Spleen (tissue), 11 donors: ENCODE data around the gene TMEM91. TPM values are rescaled to one million over a fixed set of nuclear protein-coding genes. Genes with fewer than 3 reads are reported as not detected.

Experiments
- DNase-seq: peaks from one replicate; pipeline ENCODE4 v3.0.0-alpha.2; 2020
- H3K27ac ChIP-seq, 8 donors: fragments of 200-600 bp; sonication (generic) in 7 of 8; 1 replicate in 4 of 8; 2 replicates in 4 of 8; pipeline versions ENCODE4 v1.5.0 to v1.8.0; 2016 to 2021; ENCODE audit warnings: inconsistent platforms in 4 of 8, mild to moderate bottlenecking in 4 of 8, moderate library complexity in 1 of 8
- H3K27me3 ChIP-seq, 7 donors: fragments of 200-600 bp; sonication (generic) in 6 of 7; replicated peaks in 1 of 7; 1 replicate in 4 of 7; 2 replicates in 3 of 7; pipeline versions ENCODE4 v1.5.0 to v1.8.0; 2016 to 2021; ENCODE audit warnings: inconsistent platforms in 3 of 7, mild to moderate bottlenecking in 1 of 7
- H3K36me3 ChIP-seq, 6 donors: fragments of 200-600 bp; sonication (generic) in 5 of 6; 1 replicate in 4 of 6; 2 replicates in 2 of 6; pipeline versions ENCODE4 v1.5.0 to v1.8.0; 2016 to 2021; ENCODE audit warnings: inconsistent platforms in 2 of 6
- H3K4me1 ChIP-seq, 6 donors: fragments of 200-600 bp; sonication (generic) in 5 of 6; 1 replicate in 3 of 6; 2 replicates in 3 of 6; pipeline versions ENCODE4 v1.5.0 to v1.8.0; 2016 to 2021; ENCODE audit warnings: inconsistent platforms in 3 of 6
- H3K4me3 ChIP-seq, 8 donors: fragments of 200-600 bp; sonication (generic) in 7 of 8; 1 replicate in 4 of 8; 2 replicates in 4 of 8; pipeline versions ENCODE4 v1.5.0 to v1.8.0; 2016 to 2021; ENCODE audit warnings: inconsistent platforms in 4 of 8, mild to moderate bottlenecking in 4 of 8, moderate library complexity in 2 of 8
- H3K9me3 ChIP-seq, 8 donors: fragments of 200-600 bp; sonication (generic) in 7 of 8; 1 replicate in 4 of 8; 2 replicates in 4 of 8; pipeline versions ENCODE4 v1.5.0 to v1.8.0; 2016 to 2021; ENCODE audit warnings: inconsistent platforms in 4 of 8
- CTCF ChIP-seq, 11 experiments: fragments of 200-600 bp in 7 of 11; fragments of 450-650 bp in 4 of 11; sonication (generic) in 4 of 11; IDR thresholded peaks in 8 of 11; conservative IDR thresholded peaks in 3 of 11; 1 replicate in 7 of 11; 2 replicates in 4 of 11; pipeline versions ENCODE4 v1.4.0 to v1.8.0; 2016 to 2021; ENCODE audit warnings: antibody characterized with exemption in 11 of 11, inconsistent platforms in 4 of 11, mild to moderate bottlenecking in 1 of 11
- POLR2A ChIP-seq, 3 donors: fragments of 450-650 bp; IDR thresholded peaks; one replicate each; pipeline ENCODE4 v1.5.1; 2017; ENCODE audit warnings: antibody characterized with exemption in 3 of 3, mild to moderate bottlenecking in 1 of 3
- POLR2AphosphoS5 ChIP-seq, 3 donors: sonication (generic); formaldehyde crosslinking; IDR thresholded peaks; one replicate each; pipeline ENCODE4 v1.5.1; 2017; ENCODE audit warnings: antibody characterized with exemption in 3 of 3
- WGBS, 5 donors: extraction: QIAGEN DNeasy Blood & Tissue Kit in 3 of 5; methylation state at CpG; one replicate each; pipeline versions ENCODE4 v1.1.5 to v1.1.7; 2013 to 2018; 5-methylcytosine and 5-hydroxymethylcytosine counted together
- intact Hi-C: fragments of 100-400 bp; cut with DNase I; formaldehyde crosslinking; loops from one replicate; pipeline ENCODE4 v1.15.0; 2023; ENCODE audit warnings: low total_unique reads
- polyA plus RNA-seq, 3 donors: library from polyadenylated mRNA; stranded (reverse); fragments of 200-250 nt; gene quantifications; one replicate each; pipeline ENCODE4 v1.2.1, GENCODE V29; 2013
- total RNA-seq, 7 donors: library from RNA; depleted of rRNA in 3 of 7; stranded (reverse); fragments of >200 nt in 3 of 7; fragmentation: NEBNext Ultra II Directional in 4 of 7; extraction: Animal tissue kit (Norgen Biotek cat#: 25700) in 4 of 7; gene quantifications; one replicate each; pipeline versions ENCODE4 v1.1.0 to v1.2.1, GENCODE V29; 2016 to 2021
- donor health status: healthy with polysubstance abuse.
- donor health status: DM: no; HTN: no; CAD: no; lungs with moderate emphysema.
- donor health status: DM: no; HTN: no; CAD: no.
- donor health status: Bipolar disorder and iron deficiency.
- donor health status: healthy.
- donor health status: DM: no; HTN: no; CAD: no.
- donor health status: DM: yes; HTN: yes; CAD: no.

TMEM91 gene
- total and polyA plus RNA-seq, 10 donors: 13.4 to 62.0 (median 26.0) TPM

DNA sequence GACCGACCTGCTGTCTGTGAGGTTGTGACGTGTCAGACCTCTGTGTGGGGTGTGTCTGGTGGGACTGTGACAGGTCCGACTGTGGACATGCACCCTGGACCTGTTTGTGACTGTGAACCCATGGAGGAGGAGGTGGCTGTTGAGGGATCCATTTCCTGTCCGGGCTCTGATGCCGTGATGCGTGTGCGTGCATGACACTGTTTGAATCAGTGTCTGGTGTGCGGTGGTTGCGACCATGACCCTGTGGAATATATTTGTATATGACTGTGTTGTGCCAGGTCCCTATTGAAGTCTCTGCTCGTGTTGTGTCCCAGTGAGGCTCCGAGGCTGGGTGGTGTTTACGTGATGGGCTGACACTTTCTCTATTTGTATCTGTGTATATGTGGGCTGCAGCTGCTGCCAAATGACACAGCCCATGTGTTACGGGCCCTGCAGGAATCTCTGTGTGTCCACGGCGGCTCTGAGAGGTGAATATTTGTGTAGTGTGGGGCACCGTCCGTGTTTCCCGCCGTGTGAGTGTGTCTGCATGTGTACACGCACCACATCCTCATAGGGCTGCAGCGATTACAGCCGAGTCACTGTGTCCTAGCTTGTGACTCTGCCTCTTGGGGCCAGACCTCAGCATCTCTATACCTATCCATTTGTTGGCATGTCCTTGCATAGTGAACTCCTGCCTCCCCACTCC lies 48.0 kb upstream of the TMEM91 start:
- Histone ChIP-seq H3K36me3 (peaks cover 0 to 62% (median 29%) of the 10 kb centered on the region in 6 donors), H3K27ac (peak overlapping the region; percentile 83 to 94 (median 90)), H3K9me3 (no peaks in the 10 kb centered on the region), H3K27me3 (no peaks in the 10 kb centered on the region), H3K4me1 (peaks cover 54 to 100% (median 86%) of the 10 kb centered on the region in 6 donors), H3K4me3 (peak overlapping the region in 6 of 8 donors; percentile 15 to 57 (median 34))
- DNase-seq: peak; percentile 88
- intact Hi-C loops: loop anchor here (2.0 kb wide), 1 partner anchor 19 kb away; no protein-coding TSS in a partner anchor
- 10 to 16% (median 16%) methylated on average over 19 to 22 of the region's 22 CpGs for WGBS, 5 donors
- TF ChIP-seq POLR2A (IDR thresholded peaks at IDR 0.05): no peak
- no peak for TF ChIP-seq POLR2AphosphoS5 (IDR thresholded peaks at IDR 0.05)
- no peak for TF ChIP-seq CTCF (IDR thresholded peaks at IDR 0.05 in 8 of 11, conservative IDR thresholded peaks at IDR 0.05 in 3 of 11)

DNA sequence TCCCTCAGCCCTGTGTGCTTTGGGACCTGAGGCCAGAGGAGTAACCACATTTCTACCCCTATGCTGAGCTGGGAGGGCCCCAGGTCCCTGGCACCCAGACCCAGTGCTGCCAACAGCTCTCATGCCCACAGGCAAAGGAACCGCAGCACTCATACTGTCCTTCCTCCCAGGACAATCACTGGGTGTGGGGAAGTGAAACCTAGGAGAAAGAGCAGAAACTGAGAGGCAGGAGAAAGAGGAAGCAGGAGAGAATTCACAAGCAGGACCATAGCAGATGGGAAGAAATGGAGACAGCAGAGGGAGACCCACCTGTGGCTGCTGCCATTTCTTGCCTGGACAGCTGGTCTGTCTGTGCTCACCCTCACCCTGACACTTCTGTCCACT lies 47.5 kb upstream of the TMEM91 start:
- TF ChIP-seq CTCF (IDR thresholded peaks at IDR 0.05 in 8 of 11, conservative IDR thresholded peaks at IDR 0.05 in 3 of 11) (no peak), POLR2A (IDR thresholded peaks at IDR 0.05) (no peak), POLR2AphosphoS5 (IDR thresholded peaks at IDR 0.05) (peak; percentile 35 to 75 (median 65))
- Histone ChIP-seq H3K36me3 (peaks cover 0 to 63% (median 31%) of the 10 kb centered on the region in 6 donors), H3K27ac (peak overlapping the region; percentile 83 to 94 (median 90)), H3K9me3 (no peaks in the 10 kb centered on the region), H3K4me1 (peaks cover 52 to 100% (median 84%) of the 10 kb centered on the region in 6 donors), H3K4me3 (peak overlapping the region in 2 of 8 donors; percentile 38 to 57), H3K27me3 (no peaks in the 10 kb centered on the region)
- intact Hi-C loops: loop anchor here (2.0 kb wide), 1 partner anchor 18 kb away; no protein-coding TSS in a partner anchor
- WGBS, 5 donors: 12 to 29% (median 25%) methylated on average over 1 of the region's 1 CpG
- DNase-seq: no peak

- WGBS, 5 donors: 81 to 94% (median 85%) methylated on average over 4 of the region's 4 CpGs
- TF ChIP-seq POLR2A (IDR thresholded peaks at IDR 0.05) (no peak), CTCF (IDR thresholded peaks at IDR 0.05 in 8 of 11, conservative IDR thresholded peaks at IDR 0.05 in 3 of 11) (no peak), POLR2AphosphoS5 (IDR thresholded peaks at IDR 0.05) (no peak)
- Histone ChIP-seq H3K4me1 (peaks cover 45 to 100% (median 84%) of the 10 kb centered on the region in 6 donors), H3K27me3 (no peaks in the 10 kb centered on the region), H3K4me3 (no peak overlapping the region), H3K9me3 (no peaks in the 10 kb centered on the region), H3K36me3 (peaks cover 0 to 72% (median 31%) of the 10 kb centered on the region in 6 donors), H3K27ac (peak overlapping the region in 3 of 8 donors; percentile 90 to 94 (median 90))
- no peak for DNase-seq
- intact Hi-C loops: no loop called here
These were observed 45.9 kb upstream of the TMEM91 start for GRCh38 chr19:41330481-41330880.

DNA sequence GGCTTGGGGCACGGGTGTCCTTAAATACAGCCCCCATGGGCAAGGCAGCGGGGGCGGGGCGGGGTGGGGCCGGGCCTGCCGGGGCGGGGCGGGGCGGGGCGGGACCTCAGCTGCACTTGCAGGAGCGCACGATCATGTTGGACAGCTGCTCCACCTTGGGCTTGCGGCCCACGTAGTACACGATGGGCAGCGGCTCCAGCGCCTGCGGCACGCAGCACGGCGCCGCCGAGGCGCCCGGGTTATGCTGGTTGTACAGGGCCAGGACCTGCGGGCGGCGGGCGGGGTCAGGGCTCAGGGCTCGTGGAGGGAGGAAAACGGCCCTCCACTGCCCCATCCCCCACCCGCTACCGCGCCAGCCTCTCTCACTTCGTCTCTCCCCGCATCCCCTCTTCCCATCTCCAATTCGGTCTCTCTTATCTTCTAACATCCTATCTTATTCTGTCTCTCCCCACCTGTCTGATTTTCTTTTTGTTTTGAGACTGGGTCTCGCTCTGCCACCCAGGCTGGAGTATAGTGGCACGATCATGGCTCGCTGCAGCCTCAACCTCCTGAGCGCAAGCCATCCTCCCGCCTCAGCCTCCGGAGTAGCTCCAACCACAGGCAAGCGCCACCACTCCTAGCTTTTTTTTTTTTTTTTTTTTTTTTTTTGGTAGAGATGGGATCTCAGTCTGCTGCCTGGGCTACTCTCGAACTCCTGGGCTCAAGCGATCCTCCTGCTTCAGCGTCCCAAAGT lies 45.2 kb upstream of the TMEM91 start:
- H3K4me1 ChIP-seq: peaks cover 41 to 100% (median 84%) of the 10 kb centered on the region in 6 donors
- no peaks in the 10 kb centered on the region for H3K27me3 ChIP-seq
- intact Hi-C loops: no loop called here
- H3K9me3 ChIP-seq: no peaks in the 10 kb centered on the region
- peak overlapping the region in 3 of 8 donors; percentile 90 to 94 (median 90) for H3K27ac ChIP-seq
- H3K36me3 ChIP-seq: peaks cover 0 to 78% (median 31%) of the 10 kb centered on the region in 6 donors
- no peak overlapping the region for H3K4me3 ChIP-seq
- DNase-seq: peak; percentile 82
- 87 to 92% (median 89%) methylated on average over 37 to 47 of the region's 47 CpGs for WGBS, 5 donors
- peak in 2 of 3 donors; percentile 7 to 62 for TF ChIP-seq POLR2AphosphoS5 (IDR thresholded peaks at IDR 0.05)
- no peak for TF ChIP-seq CTCF (IDR thresholded peaks at IDR 0.05 in 8 of 11, conservative IDR thresholded peaks at IDR 0.05 in 3 of 11)
- no peak for TF ChIP-seq POLR2A (IDR thresholded peaks at IDR 0.05)
